ENCODE results near the gene ABLIM3.

Gene ABLIM3

GRCh38 chr5:149117970-149118369 is 23.3 kb upstream of the ABLIM3 start:
- Histone ChIP-seq H3K9ac (ENCODE audit: low read depth in 1 of 2, low read length in 2 of 2) (no peak overlapping the region), H3K4me3 (ENCODE audit: low read depth in 1 of 2, low read length in 2 of 2) (no peak overlapping the region), H3K36me3 (ENCODE audit: control insufficient read depth in 1 of 2, insufficient read depth in 2 of 2, low read length in 2 of 2) (no peaks in the 10 kb centered on the region), H3K4me1 (ENCODE audit: control insufficient read depth in 1 of 2, insufficient read depth in 2 of 2, low read length in 2 of 2) (no peaks in the 10 kb centered on the region), H3K27ac (ENCODE audit: low read depth, low read length) (no peak overlapping the region), H3K9me3 (ENCODE audit: control insufficient read depth in 1 of 2, low read length in 2 of 2) (no peaks in the 10 kb centered on the region), H3K27me3 (ENCODE audit: control insufficient read depth in 1 of 2, insufficient read depth in 2 of 2, low read length in 2 of 2) (no peaks in the 10 kb centered on the region)

DNA sequence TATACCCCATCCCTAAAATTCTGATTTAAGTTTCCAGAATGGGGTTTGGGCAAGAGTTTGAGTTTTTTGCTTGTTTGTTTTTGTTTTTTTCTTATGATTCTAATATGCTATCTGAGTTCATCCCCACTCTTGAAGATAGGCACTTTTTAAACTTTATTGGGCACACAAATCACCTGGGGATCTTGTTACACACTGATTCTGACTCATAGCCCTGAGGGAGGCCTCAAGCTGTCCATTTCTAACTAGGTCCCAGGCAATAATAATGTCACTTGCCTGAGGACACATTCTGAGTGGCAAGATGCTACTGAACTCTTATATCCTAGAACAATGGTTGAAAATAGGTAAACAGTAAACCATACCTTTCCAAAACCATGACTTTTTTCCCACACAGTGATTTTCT is 22.8 kb upstream of the ABLIM3 start:
- Histone ChIP-seq H3K36me3 (ENCODE audit: control insufficient read depth in 1 of 2, insufficient read depth in 2 of 2, low read length in 2 of 2) (no peaks in the 10 kb centered on the region), H3K4me1 (ENCODE audit: control insufficient read depth in 1 of 2, insufficient read depth in 2 of 2, low read length in 2 of 2) (no peaks in the 10 kb centered on the region), H3K27ac (ENCODE audit: low read depth, low read length) (no peak overlapping the region), H3K9me3 (ENCODE audit: control insufficient read depth in 1 of 2, low read length in 2 of 2) (no peaks in the 10 kb centered on the region), H3K9ac (ENCODE audit: low read depth in 1 of 2, low read length in 2 of 2) (no peak overlapping the region), H3K27me3 (ENCODE audit: control insufficient read depth in 1 of 2, insufficient read depth in 2 of 2, low read length in 2 of 2) (no peaks in the 10 kb centered on the region), H3K4me3 (ENCODE audit: low read depth in 1 of 2, low read length in 2 of 2) (no peak overlapping the region)

DNA sequence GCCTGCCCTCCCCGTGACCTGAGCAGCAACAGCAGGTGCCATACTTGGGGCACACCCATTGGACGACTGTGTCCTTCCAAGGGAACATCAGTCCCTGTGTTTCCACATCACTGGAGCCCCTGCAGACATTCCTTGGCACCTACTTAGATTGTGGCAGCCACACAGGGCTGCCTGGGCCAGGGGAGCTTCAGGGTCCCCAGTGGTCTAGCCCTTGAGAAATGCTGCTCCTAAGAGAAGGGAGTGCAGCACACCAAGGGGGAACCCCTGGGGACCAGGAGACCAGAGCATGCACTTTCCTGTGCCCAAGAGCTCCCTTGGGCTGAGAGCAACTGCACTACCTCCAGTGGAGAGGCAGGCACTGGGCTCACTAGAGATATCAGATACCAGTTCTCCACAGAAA is 20.1 kb upstream of the ABLIM3 start:
- Histone ChIP-seq H3K9ac (ENCODE audit: low read depth in 1 of 2, low read length in 2 of 2) (no peak overlapping the region), H3K4me3 (ENCODE audit: low read depth in 1 of 2, low read length in 2 of 2) (no peak overlapping the region), H3K27me3 (ENCODE audit: control insufficient read depth in 1 of 2, insufficient read depth in 2 of 2, low read length in 2 of 2) (peaks cover 0 to 7% of the 10 kb centered on the region in 2 donors), H3K36me3 (ENCODE audit: control insufficient read depth in 1 of 2, insufficient read depth in 2 of 2, low read length in 2 of 2) (no peaks in the 10 kb centered on the region), H3K27ac (ENCODE audit: low read depth, low read length) (no peak overlapping the region), H3K4me1 (ENCODE audit: control insufficient read depth in 1 of 2, insufficient read depth in 2 of 2, low read length in 2 of 2) (no peaks in the 10 kb centered on the region), H3K9me3 (ENCODE audit: control insufficient read depth in 1 of 2, low read length in 2 of 2) (no peaks in the 10 kb centered on the region)

DNA sequence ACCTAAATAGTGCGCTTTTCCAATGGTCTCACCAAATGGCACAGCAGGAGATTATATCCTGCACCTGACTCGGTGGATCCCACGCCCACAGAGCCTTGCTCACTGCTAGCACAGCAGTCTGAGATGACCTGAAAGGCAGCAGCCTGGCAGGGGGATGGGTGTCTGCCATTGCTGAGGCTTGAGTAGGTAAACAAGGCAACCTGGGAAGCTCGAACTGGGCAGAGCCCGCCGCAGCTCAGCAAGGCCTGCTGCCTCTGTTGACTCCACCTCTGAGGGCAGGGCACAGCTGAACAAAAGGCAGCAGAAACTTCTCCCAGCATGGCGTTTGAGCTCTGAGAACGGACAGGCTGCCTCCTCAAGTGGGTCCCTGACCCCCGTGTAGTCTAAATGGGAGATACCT is 18.1 kb upstream of the ABLIM3 start:
- no peak overlapping the region for H3K4me3 ChIP-seq (ENCODE audit: low read depth in 1 of 2, low read length in 2 of 2)
- H3K4me1 ChIP-seq (ENCODE audit: control insufficient read depth in 1 of 2, insufficient read depth in 2 of 2, low read length in 2 of 2) = no peaks in the 10 kb centered on the region
- H3K27me3 ChIP-seq (ENCODE audit: control insufficient read depth in 1 of 2, insufficient read depth in 2 of 2, low read length in 2 of 2) = peaks cover 0 to 7% of the 10 kb centered on the region in 2 donors
- no peak overlapping the region for H3K9ac ChIP-seq (ENCODE audit: low read depth in 1 of 2, low read length in 2 of 2)
- no peaks in the 10 kb centered on the region for H3K36me3 ChIP-seq (ENCODE audit: control insufficient read depth in 1 of 2, insufficient read depth in 2 of 2, low read length in 2 of 2)
- H3K27ac ChIP-seq (ENCODE audit: low read depth, low read length) = no peak overlapping the region
- no peaks in the 10 kb centered on the region for H3K9me3 ChIP-seq (ENCODE audit: control insufficient read depth in 1 of 2, low read length in 2 of 2)

GRCh38 chr5:149125386-149125891 is 15.9 kb upstream of the ABLIM3 start:
- peaks cover 0 to 7% of the 10 kb centered on the region in 2 donors for H3K27me3 ChIP-seq (ENCODE audit: control insufficient read depth in 1 of 2, insufficient read depth in 2 of 2, low read length in 2 of 2)
- H3K4me1 ChIP-seq (ENCODE audit: control insufficient read depth in 1 of 2, insufficient read depth in 2 of 2, low read length in 2 of 2) = no peaks in the 10 kb centered on the region
- no peak overlapping the region for H3K27ac ChIP-seq (ENCODE audit: low read depth, low read length)
- H3K36me3 ChIP-seq (ENCODE audit: control insufficient read depth in 1 of 2, insufficient read depth in 2 of 2, low read length in 2 of 2) = no peaks in the 10 kb centered on the region
- H3K4me3 ChIP-seq (ENCODE audit: low read depth in 1 of 2, low read length in 2 of 2) = no peak overlapping the region
- H3K9me3 ChIP-seq (ENCODE audit: control insufficient read depth in 1 of 2, low read length in 2 of 2) = no peaks in the 10 kb centered on the region
- no peak overlapping the region for H3K9ac ChIP-seq (ENCODE audit: low read depth in 1 of 2, low read length in 2 of 2)

DNA sequence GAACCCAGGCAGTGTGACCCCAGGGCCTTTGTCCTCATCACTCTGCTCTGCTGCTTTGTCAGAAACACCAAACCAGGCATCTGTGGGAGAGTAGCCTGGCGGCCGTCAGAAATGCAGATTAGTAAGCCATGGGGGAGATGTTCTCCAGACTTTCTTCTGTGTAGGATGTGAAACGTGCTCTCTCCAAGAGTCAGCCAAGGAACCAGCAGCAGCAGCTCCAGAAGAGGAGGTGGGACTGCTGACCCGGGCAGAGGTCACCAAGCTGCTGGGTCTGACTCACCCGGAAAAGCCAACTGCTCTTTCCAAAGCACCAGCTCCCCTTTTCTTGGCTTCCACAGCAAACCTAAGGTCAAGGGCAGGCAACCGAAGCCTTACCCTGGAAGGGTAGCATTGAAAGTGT is 14.4 kb upstream of the ABLIM3 start:
- H3K9me3 ChIP-seq (ENCODE audit: control insufficient read depth in 1 of 2, low read length in 2 of 2) = no peaks in the 10 kb centered on the region
- H3K4me3 ChIP-seq (ENCODE audit: low read depth in 1 of 2, low read length in 2 of 2) = no peak overlapping the region
- peaks cover 0 to 7% of the 10 kb centered on the region in 2 donors for H3K27me3 ChIP-seq (ENCODE audit: control insufficient read depth in 1 of 2, insufficient read depth in 2 of 2, low read length in 2 of 2)
- H3K4me1 ChIP-seq (ENCODE audit: control insufficient read depth in 1 of 2, insufficient read depth in 2 of 2, low read length in 2 of 2) = no peaks in the 10 kb centered on the region
- H3K36me3 ChIP-seq (ENCODE audit: control insufficient read depth in 1 of 2, insufficient read depth in 2 of 2, low read length in 2 of 2) = no peaks in the 10 kb centered on the region
- H3K27ac ChIP-seq (ENCODE audit: low read depth, low read length) = no peak overlapping the region
- no peak overlapping the region for H3K9ac ChIP-seq (ENCODE audit: low read depth in 1 of 2, low read length in 2 of 2)

DNA sequence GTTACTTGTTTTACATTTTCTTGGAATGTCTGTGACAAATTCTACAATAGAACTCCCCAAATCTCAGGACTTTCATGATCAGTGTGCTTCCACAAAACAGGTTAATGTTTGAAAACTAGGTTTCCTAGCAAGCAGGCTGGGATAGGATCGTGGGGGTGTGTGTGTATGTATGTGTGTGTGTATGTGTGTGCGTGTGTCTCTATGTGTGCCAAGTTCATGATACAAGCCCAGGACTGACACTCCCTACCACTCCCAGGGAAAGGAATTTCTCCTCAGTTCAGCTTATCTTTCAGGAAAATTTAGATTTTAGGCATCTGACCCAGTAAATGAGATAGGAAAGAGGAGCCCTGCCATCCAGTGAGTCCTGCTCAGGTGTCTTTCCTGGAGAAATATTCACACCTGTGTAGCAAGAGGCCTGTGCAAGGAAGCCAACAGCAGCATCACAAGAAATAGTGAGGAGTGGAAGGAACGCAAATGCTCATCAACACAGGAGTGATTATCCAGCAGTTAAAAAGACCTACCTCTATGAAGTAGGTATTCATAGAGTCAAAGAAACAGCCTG is 13.8 kb upstream of the ABLIM3 start:
- H3K4me1 ChIP-seq (ENCODE audit: control insufficient read depth in 1 of 2, insufficient read depth in 2 of 2, low read length in 2 of 2) = no peaks in the 10 kb centered on the region
- H3K27ac ChIP-seq (ENCODE audit: low read depth, low read length) = no peak overlapping the region
- H3K27me3 ChIP-seq (ENCODE audit: control insufficient read depth in 1 of 2, insufficient read depth in 2 of 2, low read length in 2 of 2) = peaks cover 0 to 7% of the 10 kb centered on the region in 2 donors
- no peaks in the 10 kb centered on the region for H3K36me3 ChIP-seq (ENCODE audit: control insufficient read depth in 1 of 2, insufficient read depth in 2 of 2, low read length in 2 of 2)
- no peak overlapping the region for H3K4me3 ChIP-seq (ENCODE audit: low read depth in 1 of 2, low read length in 2 of 2)
- H3K9me3 ChIP-seq (ENCODE audit: control insufficient read depth in 1 of 2, low read length in 2 of 2) = no peaks in the 10 kb centered on the region
- no peak overlapping the region for H3K9ac ChIP-seq (ENCODE audit: low read depth in 1 of 2, low read length in 2 of 2)

DNA sequence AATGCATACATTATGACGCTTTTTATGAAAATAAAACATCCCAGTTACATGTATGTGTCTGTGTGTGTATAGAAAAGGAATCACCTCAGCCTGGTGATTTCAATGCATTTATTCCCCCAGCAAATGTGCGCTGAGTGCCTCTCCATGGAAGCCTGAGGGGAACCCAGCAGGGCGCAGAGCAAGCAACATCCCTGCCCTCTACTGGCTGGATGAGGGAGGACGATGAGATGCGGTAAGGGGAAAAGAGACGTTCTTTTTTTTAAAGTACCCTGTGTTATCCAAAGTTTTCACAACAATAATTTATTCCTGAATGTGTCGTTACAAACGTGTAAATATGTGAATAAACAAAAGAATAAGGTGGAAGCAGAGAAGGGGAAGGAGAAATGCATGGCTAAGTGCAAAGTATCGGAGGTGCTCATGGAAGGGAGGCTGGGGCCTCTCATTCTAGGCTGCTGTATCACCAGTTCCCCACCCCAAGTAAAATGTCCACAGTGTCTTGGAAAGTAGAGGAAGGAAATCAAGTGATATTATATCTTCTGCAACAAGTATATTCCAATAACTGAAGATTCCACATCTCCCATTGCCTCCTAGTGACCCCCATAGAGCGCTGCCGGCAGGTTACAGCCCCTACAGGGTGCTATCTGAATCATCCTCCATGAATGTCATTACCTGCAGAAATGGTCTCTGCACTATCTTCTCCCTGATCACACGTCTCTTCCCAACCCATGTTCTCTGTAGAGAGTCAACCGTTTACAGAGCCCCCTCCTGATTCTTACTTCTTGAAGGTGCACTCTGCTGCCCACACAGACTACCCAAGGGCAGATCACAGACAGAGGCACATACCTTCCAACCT is 13.0 kb upstream of the ABLIM3 start:
- peaks cover 0 to 7% of the 10 kb centered on the region in 2 donors for H3K27me3 ChIP-seq (ENCODE audit: control insufficient read depth in 1 of 2, insufficient read depth in 2 of 2, low read length in 2 of 2)
- no peaks in the 10 kb centered on the region for H3K36me3 ChIP-seq (ENCODE audit: control insufficient read depth in 1 of 2, insufficient read depth in 2 of 2, low read length in 2 of 2)
- no peaks in the 10 kb centered on the region for H3K9me3 ChIP-seq (ENCODE audit: control insufficient read depth in 1 of 2, low read length in 2 of 2)
- no peak overlapping the region for H3K9ac ChIP-seq (ENCODE audit: low read depth in 1 of 2, low read length in 2 of 2)
- H3K27ac ChIP-seq (ENCODE audit: low read depth, low read length) = no peak overlapping the region
- no peaks in the 10 kb centered on the region for H3K4me1 ChIP-seq (ENCODE audit: control insufficient read depth in 1 of 2, insufficient read depth in 2 of 2, low read length in 2 of 2)
- H3K4me3 ChIP-seq (ENCODE audit: low read depth in 1 of 2, low read length in 2 of 2) = no peak overlapping the region

GRCh38 chr5:149129181-149129580 is 12.1 kb upstream of the ABLIM3 start:
- Histone ChIP-seq H3K9ac (ENCODE audit: low read depth in 1 of 2, low read length in 2 of 2) (no peak overlapping the region), H3K36me3 (ENCODE audit: control insufficient read depth in 1 of 2, insufficient read depth in 2 of 2, low read length in 2 of 2) (no peaks in the 10 kb centered on the region), H3K27me3 (ENCODE audit: control insufficient read depth in 1 of 2, insufficient read depth in 2 of 2, low read length in 2 of 2) (peaks cover 0 to 7% of the 10 kb centered on the region in 2 donors), H3K4me1 (ENCODE audit: control insufficient read depth in 1 of 2, insufficient read depth in 2 of 2, low read length in 2 of 2) (no peaks in the 10 kb centered on the region), H3K27ac (ENCODE audit: low read depth, low read length) (no peak overlapping the region), H3K4me3 (ENCODE audit: low read depth in 1 of 2, low read length in 2 of 2) (no peak overlapping the region), H3K9me3 (ENCODE audit: control insufficient read depth in 1 of 2, low read length in 2 of 2) (no peaks in the 10 kb centered on the region)

DNA sequence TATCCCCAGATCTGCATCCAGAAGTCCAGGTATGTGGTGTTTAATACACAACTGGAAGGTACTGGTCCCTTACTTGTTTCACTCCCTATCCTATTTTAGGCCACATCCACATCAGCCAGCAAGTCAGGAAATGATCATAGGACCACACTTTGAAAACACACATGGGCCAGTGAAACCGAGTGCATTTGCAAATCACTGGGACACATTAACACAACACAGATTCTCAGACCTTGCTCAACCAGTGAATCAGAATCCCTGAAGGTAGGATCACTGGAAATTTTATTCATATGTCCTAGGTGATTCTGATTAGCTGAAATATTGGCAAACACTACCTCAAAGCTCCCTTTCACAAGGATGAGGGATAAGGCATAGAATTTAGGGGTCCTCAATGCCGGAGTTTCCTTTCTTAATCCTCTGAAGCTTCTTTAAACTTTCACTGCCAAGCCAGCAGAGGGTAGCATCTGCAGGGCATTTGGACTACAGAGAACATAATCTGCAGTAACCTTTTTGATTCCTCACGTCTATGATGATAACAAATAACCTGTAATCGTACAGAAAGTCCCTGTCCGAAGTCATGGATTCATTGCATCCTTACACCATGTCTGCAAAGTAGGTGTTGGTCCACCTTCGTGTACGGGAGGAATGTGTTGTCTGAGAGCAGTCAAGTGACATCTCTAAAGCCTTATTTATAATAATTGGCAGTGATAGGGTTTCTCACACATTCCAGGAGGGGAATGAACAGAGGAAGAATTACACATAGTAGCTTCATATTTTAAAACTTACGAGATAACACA is 11.0 kb upstream of the ABLIM3 start:
- H3K9ac ChIP-seq (ENCODE audit: low read depth in 1 of 2, low read length in 2 of 2) = no peak overlapping the region

More for the DNA sequence above, 11.0 kb upstream of the ABLIM3 start:
- Histone ChIP-seq H3K4me3 (ENCODE audit: low read depth in 1 of 2, low read length in 2 of 2) (no peak overlapping the region), H3K27me3 (ENCODE audit: control insufficient read depth in 1 of 2, insufficient read depth in 2 of 2, low read length in 2 of 2) (peaks cover under 1 to 7% of the 10 kb centered on the region in 2 donors), H3K9me3 (ENCODE audit: control insufficient read depth in 1 of 2, low read length in 2 of 2) (no peaks in the 10 kb centered on the region), H3K4me1 (ENCODE audit: control insufficient read depth in 1 of 2, insufficient read depth in 2 of 2, low read length in 2 of 2) (no peaks in the 10 kb centered on the region), H3K36me3 (ENCODE audit: control insufficient read depth in 1 of 2, insufficient read depth in 2 of 2, low read length in 2 of 2) (no peaks in the 10 kb centered on the region), H3K27ac (ENCODE audit: low read depth, low read length) (no peak overlapping the region)
